IPS-15b (cell line): ENCODE data around the gene LMAN1.

ENCODE experiments used
- H3K27me3 ChIP-seq: one replicate; pipeline ENCODE4 v1.6.1; 2013; ENCODE audit warnings: low read length; ENCODE audit not compliant: control insufficient read depth, insufficient read depth
- H3K36me3 ChIP-seq: one replicate; pipeline ENCODE4 v1.6.1; 2013; ENCODE audit warnings: low read length; ENCODE audit not compliant: control insufficient read depth, insufficient read depth
- H3K4me1 ChIP-seq: one replicate; pipeline ENCODE4 v1.6.1; 2013; ENCODE audit warnings: mild to moderate bottlenecking, low read length; ENCODE audit not compliant: control insufficient read depth, insufficient read depth
- H3K4me3 ChIP-seq: one replicate; pipeline ENCODE4 v1.5.1; 2013; ENCODE audit warnings: low read depth, low read length
- H3K9ac ChIP-seq: one replicate; pipeline ENCODE4 v1.6.1; 2013; ENCODE audit warnings: low read depth, mild to moderate bottlenecking, low read length
- H3K9me3 ChIP-seq: one replicate; pipeline ENCODE4 v1.6.1; 2013; ENCODE audit warnings: mild to moderate bottlenecking, low read length; ENCODE audit not compliant: control insufficient read depth, insufficient read depth

Gene LMAN1

DNA sequence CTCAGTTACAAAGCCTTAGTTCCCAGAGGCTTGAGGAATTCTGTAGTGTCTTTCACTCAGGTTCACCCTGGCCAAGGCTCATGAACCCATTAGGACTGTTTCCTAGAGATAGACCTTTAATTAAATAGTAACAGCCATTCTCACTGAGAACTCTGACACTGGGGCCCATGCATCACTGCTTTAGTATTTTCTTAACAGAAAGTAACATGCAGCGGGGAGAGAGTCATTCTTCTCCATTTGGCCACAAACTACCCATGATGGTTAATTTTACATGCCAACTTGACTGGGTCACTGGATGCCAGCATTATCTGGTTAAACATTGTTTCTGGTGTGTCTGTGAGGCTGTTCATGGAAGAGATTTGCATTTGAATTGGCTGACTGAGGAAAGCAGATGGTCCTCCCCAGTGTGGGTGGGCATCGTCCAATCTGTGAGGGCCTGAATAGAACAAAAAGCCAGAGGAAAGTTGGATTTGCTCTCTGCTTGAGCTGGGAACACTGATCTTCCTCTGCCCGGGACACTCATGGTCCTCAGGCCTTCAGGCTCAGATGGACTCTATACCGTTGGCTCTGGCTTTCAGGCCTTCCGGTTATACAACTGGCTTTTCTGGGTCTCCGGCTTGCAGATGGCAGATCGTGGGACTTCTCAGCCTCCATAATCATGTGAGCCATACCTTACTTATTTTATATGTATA, 35.0 kb downstream of the LMAN1 start:
- H3K4me1 ChIP-seq: no peaks in the 10 kb centered on the region
- H3K4me3 ChIP-seq: no peak overlapping the region
- no peak overlapping the region for H3K9ac ChIP-seq
- H3K27me3 ChIP-seq: no peaks in the 10 kb centered on the region
- H3K36me3 ChIP-seq: peaks cover 4% of the 10 kb centered on the region
- H3K9me3 ChIP-seq: no peaks in the 10 kb centered on the region

DNA sequence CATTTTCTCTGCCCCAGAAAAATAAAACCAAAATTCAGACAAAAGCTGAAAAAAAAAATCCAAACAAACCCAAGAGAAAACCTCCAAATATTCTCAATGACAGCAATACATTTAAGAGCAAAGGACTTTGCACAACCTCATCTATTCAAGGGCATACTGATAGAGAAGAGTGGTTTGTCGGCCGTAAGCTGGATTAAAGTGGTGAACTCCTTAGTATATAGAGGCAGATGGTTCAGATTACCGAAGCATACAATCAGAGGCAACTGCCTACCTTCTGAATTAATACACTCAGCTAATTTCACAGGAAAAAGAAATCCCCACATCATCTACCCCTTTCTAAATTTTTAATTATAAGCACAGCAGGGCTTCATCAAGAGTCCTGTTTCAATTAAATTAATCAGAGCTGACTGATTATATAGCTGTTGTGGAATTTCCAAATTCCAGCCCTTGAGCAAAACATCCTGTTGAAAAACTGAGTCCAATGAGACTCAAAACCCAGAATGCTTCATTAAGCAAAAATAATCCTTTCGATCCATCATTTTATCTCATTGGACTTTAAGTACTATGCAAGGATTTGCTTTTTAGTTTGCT, 40.5 kb downstream of the LMAN1 start, which contains the start of gene CPLX4:
TSS of gene CPLX4 (minus strand) at position 190 of the 591 bp plus-strand sequence. CDS start at position 3, 187 bp downstream.
- Histone ChIP-seq H3K4me1 (no peaks in the 10 kb centered on the region), H3K36me3 (no peaks in the 10 kb centered on the region), H3K9me3 (no peaks in the 10 kb centered on the region), H3K4me3 (no peak within 1 kb of the TSS), H3K9ac (no peak within 1 kb of the TSS), H3K27me3 (no peaks in the 10 kb centered on the region)

DNA sequence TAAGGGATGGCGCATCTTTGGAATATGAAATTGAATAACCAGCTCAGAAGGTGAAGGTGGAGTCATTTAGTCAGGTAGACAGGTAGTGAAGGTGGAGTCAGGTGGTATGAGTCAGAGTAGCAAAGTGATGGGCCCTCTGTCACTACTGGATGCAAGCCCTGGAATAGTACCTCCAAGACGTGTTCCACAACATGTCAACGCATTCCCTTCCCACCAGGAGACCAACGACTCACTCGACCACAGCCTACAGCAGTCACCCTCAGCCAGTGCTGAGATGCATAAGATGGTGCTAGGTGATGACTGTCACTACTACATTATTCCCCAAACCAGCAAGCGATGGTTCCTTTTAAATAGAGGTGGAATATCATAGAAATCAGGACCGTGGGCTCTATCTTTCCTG, 47.4 kb downstream of the LMAN1 start:
- Histone ChIP-seq H3K9me3 (no peaks in the 10 kb centered on the region), H3K36me3 (no peaks in the 10 kb centered on the region), H3K9ac (no peak overlapping the region), H3K27me3 (peaks cover 30% of the 10 kb centered on the region), H3K4me3 (no peak overlapping the region), H3K4me1 (peaks cover 2% of the 10 kb centered on the region)

DNA sequence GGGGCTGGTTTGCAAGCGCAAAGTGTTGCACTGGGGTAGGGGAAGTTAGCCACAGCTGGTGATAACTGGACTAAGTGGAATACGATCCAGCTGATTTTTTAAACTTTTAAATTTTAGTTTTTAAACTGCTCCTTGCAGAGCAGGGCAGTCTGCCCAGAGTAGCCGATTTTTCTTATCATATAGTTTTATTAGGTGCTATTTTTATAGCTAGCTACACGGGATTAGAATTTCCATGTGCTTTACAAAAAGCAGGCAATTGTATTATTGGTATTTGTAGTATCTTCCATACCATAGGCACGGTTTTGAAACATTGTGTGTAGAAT, 50.2 kb downstream of the LMAN1 start:
- H3K9me3 ChIP-seq: no peaks in the 10 kb centered on the region
- H3K4me3 ChIP-seq: peak overlapping the region; percentile 58
- H3K36me3 ChIP-seq: no peaks in the 10 kb centered on the region
- H3K9ac ChIP-seq: no peak overlapping the region
- H3K4me1 ChIP-seq: peaks cover 2% of the 10 kb centered on the region
- peaks cover 46% of the 10 kb centered on the region for H3K27me3 ChIP-seq

DNA sequence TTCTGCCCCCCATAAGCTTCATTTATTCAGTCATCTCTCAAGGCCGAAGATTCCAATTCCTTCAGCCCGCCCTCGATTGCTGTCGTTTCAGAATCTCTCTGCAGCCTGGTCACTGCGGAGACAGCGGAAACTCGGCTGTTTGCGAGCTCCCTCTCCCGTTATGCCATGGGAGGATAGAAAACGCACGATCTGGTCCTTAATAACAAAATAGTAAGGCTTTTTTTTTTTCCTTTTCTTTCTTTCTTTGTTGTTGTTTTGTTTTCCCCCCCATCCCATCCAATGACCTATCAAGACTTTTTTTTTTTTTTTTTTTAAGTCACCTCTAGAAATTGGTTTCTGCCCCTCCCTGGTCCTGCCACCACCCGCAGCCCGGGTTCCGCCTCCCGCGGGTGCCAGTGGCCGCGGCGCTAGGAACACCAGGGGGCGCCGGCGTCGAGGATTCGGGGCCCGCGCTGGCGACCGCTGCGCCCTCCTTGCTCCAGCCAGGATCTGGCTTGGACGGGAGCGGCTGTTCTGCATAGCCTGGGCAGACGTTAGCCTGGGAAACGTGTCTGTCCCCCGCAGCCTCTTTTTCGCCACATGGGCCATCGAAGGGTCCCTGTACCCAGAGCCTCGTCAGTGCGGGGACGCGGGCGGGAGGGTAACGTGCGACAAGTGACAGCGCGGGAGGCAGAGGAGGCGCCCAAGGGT, 50.7 kb downstream of the LMAN1 start:
- H3K27me3 ChIP-seq: peaks cover 46% of the 10 kb centered on the region
- H3K4me1 ChIP-seq: peaks cover 2% of the 10 kb centered on the region
- H3K36me3 ChIP-seq: no peaks in the 10 kb centered on the region
- no peak overlapping the region for H3K9ac ChIP-seq
- no peaks in the 10 kb centered on the region for H3K9me3 ChIP-seq
- peak overlapping the region; percentile 58 for H3K4me3 ChIP-seq

DNA sequence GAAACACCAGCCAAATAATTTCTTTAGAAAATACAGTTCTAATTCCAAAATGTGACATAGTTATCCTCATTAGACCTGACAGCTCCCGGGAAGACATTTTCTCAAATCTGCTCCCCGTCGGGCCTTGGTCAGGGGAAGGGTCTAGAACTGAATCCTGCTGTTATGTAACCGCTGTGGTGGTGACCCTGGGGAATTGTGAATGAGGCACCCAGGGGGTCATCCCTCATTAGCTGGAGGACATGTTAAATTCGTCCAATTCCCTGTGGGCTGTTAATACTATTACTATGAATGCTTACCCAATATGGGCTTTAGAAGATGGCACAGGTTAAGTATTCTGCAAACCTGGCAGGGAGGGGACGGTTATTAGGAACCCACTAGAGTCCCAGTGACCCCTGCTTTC, 52.4 kb downstream of the LMAN1 start:
- Histone ChIP-seq H3K27me3 (peaks cover 46% of the 10 kb centered on the region), H3K9ac (no peak overlapping the region), H3K4me1 (peaks cover 2% of the 10 kb centered on the region), H3K9me3 (no peaks in the 10 kb centered on the region), H3K36me3 (no peaks in the 10 kb centered on the region), H3K4me3 (no peak overlapping the region)

DNA sequence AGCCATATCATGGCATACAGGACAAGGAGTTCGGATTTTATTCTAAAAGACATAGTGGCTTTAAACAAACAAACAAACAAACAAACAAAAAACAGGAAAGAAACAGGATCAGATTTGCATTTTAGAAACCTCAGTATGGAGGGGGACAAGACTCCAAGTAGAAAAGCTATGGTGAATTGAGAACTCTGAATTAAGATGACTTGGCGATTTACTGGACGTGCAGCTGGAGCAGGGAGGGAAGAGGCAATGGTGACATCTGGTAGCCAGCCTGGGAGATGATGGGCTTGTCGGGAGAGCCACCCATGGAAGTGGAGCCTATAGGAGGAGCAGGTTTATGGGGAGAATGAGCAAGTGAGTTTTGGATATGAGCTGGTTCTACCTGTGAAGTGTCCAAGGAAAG, 53.8 kb downstream of the LMAN1 start:
- Histone ChIP-seq H3K9ac (no peak overlapping the region), H3K36me3 (no peaks in the 10 kb centered on the region), H3K4me1 (peaks cover 2% of the 10 kb centered on the region), H3K27me3 (peaks cover 40% of the 10 kb centered on the region), H3K4me3 (no peak overlapping the region), H3K9me3 (no peaks in the 10 kb centered on the region)

DNA sequence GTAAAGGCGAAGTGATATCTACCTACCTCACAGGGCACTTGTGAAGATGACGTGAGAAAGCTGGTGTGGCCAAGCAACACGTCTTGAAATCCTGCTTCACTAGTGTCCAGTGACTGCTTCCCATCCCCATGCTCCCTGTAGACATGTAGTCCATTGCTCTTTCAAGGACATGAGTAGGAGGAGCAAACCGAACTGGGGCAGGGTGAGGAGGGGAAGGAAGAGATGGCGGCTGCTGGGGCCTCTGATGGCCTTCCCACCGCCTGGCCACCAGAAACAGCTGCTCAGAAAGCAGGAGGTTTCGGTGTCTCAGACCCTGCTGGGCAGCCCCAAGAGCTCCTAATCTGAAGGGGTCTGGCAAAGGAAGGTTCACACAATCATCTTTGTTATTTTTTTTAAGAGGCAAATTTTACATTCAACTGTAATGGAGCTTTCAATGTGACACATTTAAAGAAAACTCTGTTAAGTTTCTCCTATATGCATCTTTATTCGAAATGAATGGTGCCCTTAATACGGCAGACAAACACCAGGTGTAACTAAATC, 55.3 kb downstream of the LMAN1 start:
- Histone ChIP-seq H3K9ac (no peak overlapping the region), H3K27me3 (peaks cover 27% of the 10 kb centered on the region), H3K36me3 (no peaks in the 10 kb centered on the region), H3K4me1 (no peaks in the 10 kb centered on the region), H3K4me3 (no peak overlapping the region), H3K9me3 (no peaks in the 10 kb centered on the region)

DNA sequence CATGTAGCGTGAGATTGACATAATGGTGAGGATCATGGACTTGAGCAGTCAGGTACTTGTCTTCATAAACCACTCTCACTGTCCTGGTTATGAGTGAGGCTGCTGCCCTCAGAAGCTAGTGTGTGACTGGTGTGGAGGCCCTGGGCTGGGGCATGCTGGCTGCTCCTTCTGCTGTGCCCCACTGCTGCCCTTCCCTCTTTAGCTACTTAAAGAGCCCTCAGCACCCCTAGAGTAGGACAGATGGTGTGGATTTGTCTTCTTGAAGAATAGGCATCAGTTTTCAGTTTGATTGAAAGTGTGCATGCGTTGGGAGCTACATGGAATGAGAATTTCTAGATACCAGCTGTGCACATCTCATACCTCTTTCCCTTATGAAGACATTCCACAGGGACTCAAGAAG, 56.1 kb downstream of the LMAN1 start:
- Histone ChIP-seq H3K4me3 (no peak overlapping the region), H3K9me3 (no peaks in the 10 kb centered on the region), H3K4me1 (no peaks in the 10 kb centered on the region), H3K9ac (no peak overlapping the region), H3K27me3 (peaks cover 25% of the 10 kb centered on the region), H3K36me3 (no peaks in the 10 kb centered on the region)

DNA sequence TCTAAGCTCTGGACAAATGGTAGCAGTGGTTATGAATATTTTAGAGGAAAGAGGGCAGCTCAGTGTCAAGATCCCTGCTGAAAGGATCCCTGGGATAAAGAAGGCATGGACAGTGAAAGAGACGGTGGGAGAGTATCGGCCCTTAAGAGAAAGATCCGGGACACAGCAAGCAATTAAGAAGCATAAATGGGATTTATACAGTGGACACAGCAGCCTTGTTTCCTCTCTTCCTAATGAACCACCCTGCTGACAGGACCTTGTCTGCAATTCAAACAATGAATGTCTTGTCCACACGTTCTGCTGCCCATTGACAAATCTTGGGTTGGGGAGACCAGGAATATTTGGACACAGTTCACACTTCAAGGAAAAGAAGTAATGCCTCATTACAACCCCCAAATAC, 57.1 kb downstream of the LMAN1 start:
- no peaks in the 10 kb centered on the region for H3K4me1 ChIP-seq
- no peaks in the 10 kb centered on the region for H3K36me3 ChIP-seq
- no peak overlapping the region for H3K9ac ChIP-seq
- H3K9me3 ChIP-seq: no peaks in the 10 kb centered on the region
- H3K4me3 ChIP-seq: no peak overlapping the region
- peaks cover 19% of the 10 kb centered on the region for H3K27me3 ChIP-seq

DNA sequence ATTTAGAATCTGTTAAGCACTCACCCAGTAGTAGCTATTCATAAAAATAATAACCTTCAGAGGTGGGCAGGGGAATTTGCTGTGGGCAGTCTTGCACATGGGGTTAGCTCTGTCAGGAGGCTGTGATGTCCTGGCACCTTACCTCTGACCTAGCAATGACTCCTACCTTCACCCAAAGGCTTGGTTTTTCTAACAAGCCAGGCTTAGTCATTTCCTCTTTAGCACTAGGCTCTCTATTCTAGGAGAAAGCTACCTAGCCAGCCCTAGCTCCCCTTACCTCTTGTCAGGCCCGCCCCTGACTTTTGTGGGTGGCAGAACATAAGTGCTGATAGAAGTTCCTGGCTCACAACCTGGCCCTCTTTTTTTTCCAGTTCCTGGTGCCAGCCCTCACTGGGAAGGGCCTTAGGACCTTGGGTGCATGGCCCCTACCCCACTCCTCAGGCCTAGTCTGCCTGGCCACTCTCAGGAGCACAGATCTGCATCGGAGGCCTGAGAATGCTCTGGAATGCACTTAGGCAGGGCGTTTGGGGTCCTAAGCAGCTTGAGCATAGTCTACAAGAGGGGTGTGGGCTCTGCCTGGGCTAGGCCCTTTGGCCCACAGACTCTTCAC, 58.3 kb downstream of the LMAN1 start:
- H3K9me3 ChIP-seq: no peaks in the 10 kb centered on the region
- peaks cover 8% of the 10 kb centered on the region for H3K27me3 ChIP-seq
- H3K4me1 ChIP-seq: no peaks in the 10 kb centered on the region
- H3K9ac ChIP-seq: no peak overlapping the region
- H3K4me3 ChIP-seq: no peak overlapping the region
- H3K36me3 ChIP-seq: no peaks in the 10 kb centered on the region
